Rectal smooth muscle tissue (tissue), 1 donor: ENCODE data around the gene ARMH4.

Experiments used
- H3K27ac ChIP-seq: one replicate; pipeline ENCODE4 v1.7.0; 2013; ENCODE audit warnings: low read depth, low read length, inconsistent platforms
- H3K27me3 ChIP-seq: one replicate; pipeline ENCODE4 v1.7.0; 2013; ENCODE audit warnings: low read length; ENCODE audit not compliant: control insufficient read depth, insufficient read depth
- H3K36me3 ChIP-seq: one replicate; pipeline ENCODE4 v1.7.0; 2013; ENCODE audit warnings: low read length; ENCODE audit not compliant: control insufficient read depth, insufficient read depth
- H3K4me1 ChIP-seq: one replicate; pipeline ENCODE4 v1.7.0; 2013; ENCODE audit warnings: low read length; ENCODE audit not compliant: control insufficient read depth, insufficient read depth
- H3K4me3 ChIP-seq: one replicate; pipeline ENCODE4 v1.7.0; 2013; ENCODE audit warnings: low read length
- H3K9ac ChIP-seq: one replicate; pipeline ENCODE4 v1.7.0; 2013; ENCODE audit warnings: low read length

Gene ARMH4

DNA sequence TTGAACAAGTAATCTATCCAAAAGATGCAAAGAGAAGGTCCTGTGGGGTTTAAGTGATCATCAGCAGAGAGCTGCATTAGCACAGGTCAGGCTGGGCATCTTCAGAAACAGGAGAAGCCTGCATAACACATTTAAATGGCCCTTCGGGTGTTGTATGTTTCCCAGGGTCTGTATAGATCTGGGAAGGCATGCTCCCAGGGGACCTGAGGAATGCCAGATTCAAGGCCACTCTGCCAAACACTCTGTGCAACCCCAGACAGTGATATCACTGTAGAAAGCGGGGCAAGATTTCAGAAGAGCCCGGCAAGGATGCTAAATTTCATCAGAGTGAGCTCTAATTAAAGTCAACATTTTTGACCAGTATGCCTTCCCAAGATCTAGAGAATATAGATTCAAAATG lies 92.9 kb downstream of the ARMH4 start:
- Histone ChIP-seq H3K9ac (no peak overlapping the region), H3K27me3 (no peaks in the 10 kb centered on the region), H3K27ac (no peak overlapping the region), H3K4me1 (no peaks in the 10 kb centered on the region), H3K4me3 (no peak overlapping the region), H3K36me3 (no peaks in the 10 kb centered on the region)

DNA sequence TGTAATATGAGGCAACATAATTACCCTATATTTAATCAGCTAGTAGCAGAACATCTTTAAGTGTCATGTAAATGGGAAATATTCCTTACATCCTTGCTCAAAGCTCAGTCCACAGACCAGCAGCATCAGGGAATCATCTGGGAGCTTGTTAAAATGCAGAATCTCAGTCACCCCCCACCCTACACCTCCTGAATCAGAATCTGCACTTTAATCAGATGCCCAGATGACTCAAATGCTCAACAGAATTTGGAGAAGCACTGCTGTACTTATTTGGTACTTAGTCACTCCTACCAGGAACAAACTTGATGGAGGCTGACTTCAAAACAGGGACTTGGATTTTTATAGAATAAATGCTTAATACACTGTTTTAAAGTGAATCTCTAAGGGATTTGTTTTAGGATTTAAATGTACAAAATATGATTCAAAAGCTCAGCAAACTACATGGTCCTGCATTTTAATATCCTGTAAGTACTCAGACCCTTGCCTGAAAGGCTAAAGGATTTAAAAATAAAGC lies 96.5 kb downstream of the ARMH4 start:
- no peak overlapping the region for H3K9ac ChIP-seq
- no peaks in the 10 kb centered on the region for H3K4me1 ChIP-seq
- H3K27me3 ChIP-seq = no peaks in the 10 kb centered on the region
- no peak overlapping the region for H3K4me3 ChIP-seq
- no peak overlapping the region for H3K27ac ChIP-seq
- no peaks in the 10 kb centered on the region for H3K36me3 ChIP-seq

- Histone ChIP-seq H3K36me3 (no peaks in the 10 kb centered on the region), H3K4me1 (no peaks in the 10 kb centered on the region), H3K4me3 (no peak overlapping the region), H3K9ac (no peak overlapping the region), H3K27ac (no peak overlapping the region), H3K27me3 (no peaks in the 10 kb centered on the region)
Observed at GRCh38 chr14:58054100-58054499, 97.9 kb downstream of the ARMH4 start.

- Histone ChIP-seq H3K27ac (no peak overlapping the region), H3K36me3 (no peaks in the 10 kb centered on the region), H3K4me3 (no peak overlapping the region)
Observed at GRCh38 chr14:58048219-58048618, 103.8 kb downstream of the ARMH4 start.

GRCh38 chr14:58027904-58028303 lies 124.1 kb downstream of the ARMH4 start:
- Histone ChIP-seq H3K9ac (no peak overlapping the region), H3K27ac (no peak overlapping the region), H3K4me1 (no peaks in the 10 kb centered on the region), H3K27me3 (no peaks in the 10 kb centered on the region), H3K36me3 (no peaks in the 10 kb centered on the region), H3K4me3 (no peak overlapping the region)

More at GRCh38 chr14:58048219-58048618, 103.8 kb downstream of the ARMH4 start:
- H3K9ac ChIP-seq = no peak overlapping the region
- H3K27me3 ChIP-seq = no peaks in the 10 kb centered on the region
- H3K4me1 ChIP-seq = no peaks in the 10 kb centered on the region

- Histone ChIP-seq H3K9ac (no peak overlapping the region), H3K4me3 (no peak overlapping the region), H3K27me3 (no peaks in the 10 kb centered on the region), H3K4me1 (no peaks in the 10 kb centered on the region), H3K36me3 (no peaks in the 10 kb centered on the region), H3K27ac (no peak overlapping the region)
Observed at GRCh38 chr14:58026967-58027366, 125.0 kb downstream of the ARMH4 start.

DNA sequence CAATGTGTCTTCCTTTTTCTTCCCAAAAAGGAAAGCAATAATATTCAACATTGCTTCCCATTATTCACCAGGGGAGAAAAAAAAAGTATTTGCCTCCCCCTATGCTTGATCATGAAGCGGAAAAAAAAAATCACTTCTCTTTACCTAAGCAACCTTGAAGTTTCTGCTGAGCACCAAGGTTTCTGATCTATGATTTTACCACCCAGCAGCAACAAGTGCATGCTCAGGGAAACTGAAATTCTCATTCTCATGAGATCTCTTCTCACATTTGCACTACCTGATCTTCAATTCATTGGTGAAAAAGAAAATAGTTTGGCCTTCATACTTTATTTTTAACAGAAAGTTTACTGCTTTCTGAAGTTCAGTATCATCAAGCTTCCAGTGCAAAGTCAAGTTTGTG lies 125.8 kb downstream of the ARMH4 start:
- Histone ChIP-seq H3K27me3 (no peaks in the 10 kb centered on the region), H3K4me1 (no peaks in the 10 kb centered on the region), H3K9ac (no peak overlapping the region)

GRCh38 chr14:58014778-58015177 lies 137.2 kb downstream of the ARMH4 start:
- H3K9ac ChIP-seq = no peak overlapping the region
- no peaks in the 10 kb centered on the region for H3K36me3 ChIP-seq
- no peak overlapping the region for H3K4me3 ChIP-seq
- H3K4me1 ChIP-seq = no peaks in the 10 kb centered on the region
- no peaks in the 10 kb centered on the region for H3K27me3 ChIP-seq
- H3K27ac ChIP-seq = no peak overlapping the region

More for the DNA sequence above, 125.8 kb downstream of the ARMH4 start:
- Histone ChIP-seq H3K4me3 (no peak overlapping the region), H3K27ac (no peak overlapping the region), H3K36me3 (no peaks in the 10 kb centered on the region)

- Histone ChIP-seq H3K9ac (no peak overlapping the region), H3K27ac (no peak overlapping the region), H3K4me3 (no peak overlapping the region), H3K36me3 (no peaks in the 10 kb centered on the region), H3K27me3 (no peaks in the 10 kb centered on the region), H3K4me1 (no peaks in the 10 kb centered on the region)
Observed at GRCh38 chr14:58002618-58003017, 149.4 kb downstream of the ARMH4 start.

DNA sequence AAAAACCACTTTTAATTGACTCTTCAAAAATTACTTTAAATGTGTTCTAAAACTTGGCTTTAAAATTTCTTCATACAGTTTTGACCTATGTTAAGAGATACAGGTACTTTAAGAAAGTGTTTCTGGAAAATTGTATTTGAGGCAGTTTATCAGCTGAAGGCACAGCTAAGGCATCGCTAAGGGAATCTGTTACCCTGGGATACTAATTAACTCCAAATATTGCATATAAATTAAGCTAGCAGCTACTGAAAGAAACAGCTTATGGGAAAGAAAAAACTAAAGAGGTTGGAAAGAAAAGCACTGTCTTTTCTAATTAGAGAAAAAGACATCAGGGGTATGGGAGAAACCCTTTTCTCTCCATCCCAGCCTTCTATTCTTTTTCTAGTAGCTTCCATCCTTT lies 152.0 kb downstream of the ARMH4 start:
- H3K27me3 ChIP-seq = no peaks in the 10 kb centered on the region
- no peak overlapping the region for H3K9ac ChIP-seq
- no peaks in the 10 kb centered on the region for H3K4me1 ChIP-seq
- H3K4me3 ChIP-seq = no peak overlapping the region
- no peaks in the 10 kb centered on the region for H3K36me3 ChIP-seq
- no peak overlapping the region for H3K27ac ChIP-seq

DNA sequence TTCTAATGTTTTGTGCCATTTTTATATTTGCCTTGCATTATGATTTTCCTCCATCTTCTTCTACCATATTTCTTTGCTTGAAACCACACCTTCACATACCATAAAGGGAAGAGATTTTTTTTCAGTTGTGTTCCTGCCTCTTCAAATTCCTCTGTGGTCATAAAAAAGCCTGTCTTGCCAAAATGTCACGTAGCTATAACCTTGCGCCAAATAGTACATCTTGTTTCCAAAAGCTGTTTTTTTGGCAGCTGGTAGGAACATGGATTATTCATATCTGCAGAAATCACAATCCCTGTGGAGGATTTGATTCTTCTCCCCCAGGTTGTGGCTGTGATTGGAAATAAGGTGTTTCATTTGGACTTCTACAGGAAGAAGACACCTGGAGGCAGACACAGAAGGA lies 152.5 kb downstream of the ARMH4 start:
- Histone ChIP-seq H3K27ac (no peak overlapping the region), H3K36me3 (no peaks in the 10 kb centered on the region), H3K27me3 (no peaks in the 10 kb centered on the region), H3K4me1 (no peaks in the 10 kb centered on the region), H3K9ac (no peak overlapping the region), H3K4me3 (no peak overlapping the region)

GRCh38 chr14:57998766-57999165 lies 153.2 kb downstream of the ARMH4 start:
- H3K27me3 ChIP-seq = no peaks in the 10 kb centered on the region
- H3K4me3 ChIP-seq = no peak overlapping the region
- no peaks in the 10 kb centered on the region for H3K36me3 ChIP-seq
- H3K27ac ChIP-seq = no peak overlapping the region
- no peak overlapping the region for H3K9ac ChIP-seq
- H3K4me1 ChIP-seq = no peaks in the 10 kb centered on the region

DNA sequence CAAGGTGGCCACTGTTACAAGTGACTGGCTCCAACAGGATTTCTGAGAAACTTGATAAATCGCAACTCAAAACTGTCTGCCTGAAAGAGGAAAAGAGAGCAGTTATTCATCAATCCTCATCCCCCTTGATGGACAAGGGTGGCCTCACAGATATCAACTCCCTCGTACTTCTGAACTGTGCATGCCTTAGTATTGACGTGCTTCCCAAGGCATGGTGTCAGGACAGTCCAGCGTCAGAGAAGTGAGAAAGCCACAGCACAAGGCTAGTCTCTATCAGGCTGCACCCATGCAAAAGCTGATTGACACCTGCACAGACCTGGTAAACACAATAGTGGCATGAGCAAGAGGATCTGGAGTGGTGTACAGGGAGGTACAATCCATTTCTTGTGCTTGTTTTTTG lies 160.7 kb downstream of the ARMH4 start:
- Histone ChIP-seq H3K4me1 (no peaks in the 10 kb centered on the region), H3K9ac (no peak overlapping the region), H3K27me3 (no peaks in the 10 kb centered on the region), H3K36me3 (no peaks in the 10 kb centered on the region), H3K4me3 (no peak overlapping the region), H3K27ac (no peak overlapping the region)
